Measurements from ENCODE around the gene DIP2B.

DIP2B gene

DNA sequence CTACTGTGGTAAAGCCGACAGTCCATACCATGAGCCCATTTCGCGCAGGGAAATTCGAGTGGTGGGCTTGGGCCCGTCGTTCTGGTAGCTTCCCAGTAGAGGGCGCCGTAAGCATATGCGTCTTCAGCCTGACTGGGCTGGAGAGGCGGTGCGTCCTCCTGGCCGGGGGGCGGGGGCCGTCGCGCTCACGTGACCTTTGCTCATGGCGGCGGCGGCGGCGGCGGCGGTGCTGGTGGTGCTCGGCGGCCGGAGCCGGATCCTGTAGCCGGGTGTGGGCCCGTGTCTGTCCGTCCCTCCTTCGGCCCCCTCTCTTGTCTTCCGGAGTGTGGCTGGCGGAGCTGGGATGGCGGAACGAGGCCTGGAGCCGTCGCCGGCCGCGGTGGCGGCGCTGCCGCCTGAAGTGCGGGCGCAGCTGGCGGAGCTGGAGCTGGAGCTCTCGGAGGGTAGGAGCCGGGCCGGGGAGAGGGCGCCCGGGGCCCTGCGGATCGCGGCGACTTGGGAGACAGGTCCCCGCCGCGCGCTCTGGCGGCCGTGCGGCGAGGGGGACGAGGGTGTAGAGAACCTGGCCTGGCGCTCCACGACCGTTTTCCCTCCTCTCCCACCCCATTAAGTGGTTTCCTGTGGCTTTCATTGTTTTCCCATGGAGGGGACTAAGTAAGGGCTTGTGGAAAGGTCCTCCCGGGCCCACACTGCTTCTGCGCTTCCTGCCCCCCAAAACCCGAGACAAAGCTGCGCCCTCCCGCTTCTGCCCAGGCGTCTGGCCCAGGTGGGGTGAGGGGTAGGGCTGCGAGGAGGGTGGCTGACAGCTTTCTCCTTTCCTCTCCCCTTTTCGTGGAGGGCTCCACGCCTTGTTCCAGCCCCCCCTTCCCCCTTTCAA lies at the start of gene DIP2B:
Gene DIP2B, plus strand, starts transcription at position 188 of the 877 bp plus-strand sequence. Its CDS starts 156 bp downstream, at position 344.
- TF ChIP-seq, protein P1, sequence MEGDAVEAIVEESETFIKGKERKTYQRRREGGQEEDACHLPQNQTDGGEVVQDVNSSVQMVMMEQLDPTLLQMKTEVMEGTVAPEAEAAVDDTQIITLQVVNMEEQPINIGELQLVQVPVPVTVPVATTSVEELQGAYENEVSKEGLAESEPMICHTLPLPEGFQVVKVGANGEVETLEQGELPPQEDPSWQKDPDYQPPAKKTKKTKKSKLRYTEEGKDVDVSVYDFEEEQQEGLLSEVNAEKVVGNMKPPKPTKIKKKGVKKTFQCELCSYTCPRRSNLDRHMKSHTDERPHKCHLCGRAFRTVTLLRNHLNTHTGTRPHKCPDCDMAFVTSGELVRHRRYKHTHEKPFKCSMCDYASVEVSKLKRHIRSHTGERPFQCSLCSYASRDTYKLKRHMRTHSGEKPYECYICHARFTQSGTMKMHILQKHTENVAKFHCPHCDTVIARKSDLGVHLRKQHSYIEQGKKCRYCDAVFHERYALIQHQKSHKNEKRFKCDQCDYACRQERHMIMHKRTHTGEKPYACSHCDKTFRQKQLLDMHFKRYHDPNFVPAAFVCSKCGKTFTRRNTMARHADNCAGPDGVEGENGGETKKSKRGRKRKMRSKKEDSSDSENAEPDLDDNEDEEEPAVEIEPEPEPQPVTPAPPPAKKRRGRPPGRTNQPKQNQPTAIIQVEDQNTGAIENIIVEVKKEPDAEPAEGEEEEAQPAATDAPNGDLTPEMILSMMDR (IDR thresholded peaks at IDR 0.05; ENCODE audit: low read length, missing control alignments), result peak; percentile 76
- peak within 1 kb of the TSS; percentile 93 for H3K4me3 ChIP-seq (replicated peaks; ENCODE audit: low read depth, low read length)
- DNase-seq (ENCODE audit: low read depth), result peak; percentile 91

- TF ChIP-seq, protein P1 (IDR thresholded peaks at IDR 0.05; ENCODE audit: low read length, missing control alignments), result no peak
- peak; percentile 25 for DNase-seq (ENCODE audit: low read depth)
- no peak overlapping the region for H3K4me3 ChIP-seq (replicated peaks; ENCODE audit: low read depth, low read length)
Measured at GRCh38 chr12:50458606-50459005, 46.2 kb upstream of the DIP2B start.

DNA sequence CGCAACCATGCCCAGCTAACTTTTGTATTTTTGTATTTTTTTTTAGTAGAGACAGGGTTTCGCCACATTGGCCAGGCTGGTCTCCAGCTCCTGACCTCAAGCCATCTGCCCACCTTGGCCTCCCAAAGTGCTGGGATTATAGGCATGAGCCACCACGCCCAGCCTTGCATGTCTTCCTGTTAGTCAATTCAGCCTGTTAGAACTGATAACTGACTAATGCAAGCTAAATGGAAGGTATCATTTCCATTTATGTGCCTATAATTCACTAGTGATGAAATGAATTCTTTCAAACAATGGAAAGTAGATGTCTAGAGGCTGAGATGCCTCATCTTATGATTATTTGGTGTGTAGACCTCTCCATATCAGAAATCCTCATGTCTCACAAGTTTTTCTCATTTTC lies 37.3 kb upstream of the DIP2B start:
- DNase-seq (ENCODE audit: low read depth), result no peak
- H3K4me3 ChIP-seq (replicated peaks; ENCODE audit: low read depth, low read length), result no peak overlapping the region
- TF ChIP-seq, protein P1 (IDR thresholded peaks at IDR 0.05; ENCODE audit: low read length, missing control alignments), result no peak

GRCh38 chr12:50477241-50477832 lies 27.4 kb upstream of the DIP2B start:
- H3K4me3 ChIP-seq (replicated peaks; ENCODE audit: low read depth, low read length), result no peak overlapping the region
- TF ChIP-seq, protein P1 (IDR thresholded peaks at IDR 0.05; ENCODE audit: low read length, missing control alignments), result no peak
- DNase-seq (ENCODE audit: low read depth), result no peak

GRCh38 chr12:50482571-50482970 lies 22.2 kb upstream of the DIP2B start:
- no peak for DNase-seq (ENCODE audit: low read depth)
- no peak overlapping the region for H3K4me3 ChIP-seq (replicated peaks; ENCODE audit: low read depth, low read length)
- TF ChIP-seq, protein P1 (IDR thresholded peaks at IDR 0.05; ENCODE audit: low read length, missing control alignments), result no peak

DNA sequence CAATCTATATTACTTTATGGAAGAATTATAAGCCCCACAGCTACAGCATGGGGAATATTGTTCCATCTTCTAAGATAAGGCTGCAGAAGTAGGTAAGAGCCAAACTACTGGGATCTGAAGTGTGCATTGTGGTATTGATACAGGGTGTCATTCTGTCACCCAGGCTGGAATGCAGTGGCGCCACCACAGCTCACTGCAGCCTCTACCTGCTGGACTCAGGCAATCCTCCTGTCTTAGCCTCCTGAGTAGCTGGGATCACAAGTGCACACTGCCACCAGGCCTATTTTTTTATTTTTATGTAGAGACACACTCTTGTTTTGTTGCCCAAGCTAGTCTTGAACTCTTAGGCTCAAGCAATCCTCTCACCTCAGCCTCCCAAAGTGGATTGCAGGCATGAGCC lies 21.3 kb upstream of the DIP2B start:
- TF ChIP-seq, protein P1 (IDR thresholded peaks at IDR 0.05; ENCODE audit: low read length, missing control alignments), result no peak
- H3K4me3 ChIP-seq (replicated peaks; ENCODE audit: low read depth, low read length), result no peak overlapping the region

More for the DNA sequence above, 21.3 kb upstream of the DIP2B start:
- no peak for DNase-seq (ENCODE audit: low read depth)
